Measurements from ENCODE around the gene TRPV4. TPM values are rescaled to one million over a fixed set of nuclear protein-coding genes. Genes with fewer than 3 reads are reported as not detected.

The TRPV4 gene
- total and polyA plus RNA-seq, 4 donors: 1.9 to 6.5 (median 2.2) TPM

- H3K27ac ChIP-seq (ENCODE audit: low read depth in 1 of 2, low read length in 1 of 2): no peak overlapping the region
- no peaks in the 10 kb centered on the region for H3K27me3 ChIP-seq (ENCODE audit: control insufficient read depth in 3 of 3, insufficient read depth in 3 of 3, low read length in 2 of 3)
- WGBS, 2 donors: 88 to 92% methylated on average over 4 of the region's 4 CpGs
- no peak overlapping the region for H3K9ac ChIP-seq (ENCODE audit: insufficient read depth in 1 of 2, low read length in 2 of 2)
- DNase-seq (no peak), ATAC-seq (ENCODE audit: insufficient read depth, low FRiP score) (no peak)
- no peak for TF ChIP-seq CTCF (IDR thresholded peaks at IDR 0.05; ENCODE audit: control extremely low read depth, extremely low read depth)
- peaks cover 0 to 5% (median 0%) of the 10 kb centered on the region in 5 donors for H3K4me1 ChIP-seq (ENCODE audit: control insufficient read depth in 5 of 5, insufficient read depth in 5 of 5, low read length in 5 of 5)
- H3K36me3 ChIP-seq (ENCODE audit: control insufficient read depth in 4 of 4, insufficient read depth in 4 of 4, low read length in 4 of 4): peaks cover 0 to 3% (median 0%) of the 10 kb centered on the region in 4 donors
- no peaks in the 10 kb centered on the region for H3K9me3 ChIP-seq (ENCODE audit: control insufficient read depth in 4 of 4, insufficient read depth in 3 of 4, low read length in 3 of 4)
- no peak overlapping the region for H3K4me3 ChIP-seq
These were observed 18.0 kb downstream of the TRPV4 start for GRCh38 chr12:109815225-109815624.

GRCh38 chr12:109814600-109815150 lies 18.5 kb downstream of the TRPV4 start:
- Histone ChIP-seq H3K9ac (ENCODE audit: insufficient read depth in 1 of 2, low read length in 2 of 2) (no peak overlapping the region), H3K4me1 (ENCODE audit: control insufficient read depth in 5 of 5, insufficient read depth in 5 of 5, low read length in 5 of 5) (peaks cover 0 to 5% (median 0%) of the 10 kb centered on the region in 5 donors), H3K27me3 (ENCODE audit: control insufficient read depth in 3 of 3, insufficient read depth in 3 of 3, low read length in 2 of 3) (no peaks in the 10 kb centered on the region), H3K36me3 (ENCODE audit: control insufficient read depth in 4 of 4, insufficient read depth in 4 of 4, low read length in 4 of 4) (peaks cover 0 to 3% (median 0%) of the 10 kb centered on the region in 4 donors), H3K4me3 (no peak overlapping the region), H3K9me3 (ENCODE audit: control insufficient read depth in 4 of 4, insufficient read depth in 3 of 4, low read length in 3 of 4) (no peaks in the 10 kb centered on the region), H3K27ac (ENCODE audit: low read depth in 1 of 2, low read length in 1 of 2) (no peak overlapping the region)
- DNase-seq (no peak), ATAC-seq (ENCODE audit: insufficient read depth, low FRiP score) (no peak)
- 77% methylated on average over 19 to 20 of the region's 20 CpGs for WGBS, 2 donors
- TF ChIP-seq CTCF (IDR thresholded peaks at IDR 0.05; ENCODE audit: control extremely low read depth, extremely low read depth): no peak

- Histone ChIP-seq H3K9me3 (ENCODE audit: control insufficient read depth in 4 of 4, insufficient read depth in 3 of 4, low read length in 3 of 4) (no peaks in the 10 kb centered on the region), H3K27me3 (ENCODE audit: control insufficient read depth in 3 of 3, insufficient read depth in 3 of 3, low read length in 2 of 3) (no peaks in the 10 kb centered on the region), H3K27ac (ENCODE audit: low read depth in 1 of 2, low read length in 1 of 2) (no peak overlapping the region), H3K36me3 (ENCODE audit: control insufficient read depth in 4 of 4, insufficient read depth in 4 of 4, low read length in 4 of 4) (peaks cover 0 to 3% (median 0%) of the 10 kb centered on the region in 4 donors), H3K9ac (ENCODE audit: insufficient read depth in 1 of 2, low read length in 2 of 2) (no peak overlapping the region), H3K4me3 (no peak overlapping the region), H3K4me1 (ENCODE audit: control insufficient read depth in 5 of 5, insufficient read depth in 5 of 5, low read length in 5 of 5) (peaks cover 0 to 1% (median 0%) of the 10 kb centered on the region in 5 donors)
- WGBS, 2 donors: 90 to 97% methylated on average over 6 of the region's 6 CpGs
- DNase-seq: no peak
- no peak for TF ChIP-seq CTCF (IDR thresholded peaks at IDR 0.05; ENCODE audit: control extremely low read depth, extremely low read depth)
- ATAC-seq (ENCODE audit: insufficient read depth, low FRiP score): no peak
These were observed 19.3 kb downstream of the TRPV4 start for GRCh38 chr12:109813810-109814416.

All from lung (tissue), 12 donors.